Esophagus squamous epithelium (tissue), 5 donors: Measurements from ENCODE around the gene ERC1. TPM values are rescaled to one million over a fixed set of nuclear protein-coding genes. Genes with fewer than 3 reads are reported as not detected.

Experiments used
- DNase-seq: peaks from one replicate; lab custom pipeline; 2025; lab: John Stamatoyannopoulos, UW
- H3K27ac ChIP-seq, 4 donors: fragments of 200-600 bp; sonication (generic); one replicate each; pipeline ENCODE4 v1.5.1; 2016 to 2019; ENCODE audit warnings: mild to moderate bottlenecking in 1 of 4
- H3K27me3 ChIP-seq, 4 donors: fragments of 200-600 bp; sonication (generic); 1 replicate in 3 of 4; 2 replicates in 1 of 4; pipeline versions ENCODE4 v1.5.1 to v1.6.0; 2017 to 2021; ENCODE audit warnings: antibody characterized with exemption in 1 of 4
- H3K36me3 ChIP-seq, 3 donors: fragments of 200-600 bp; sonication (generic); one replicate each; pipeline ENCODE4 v1.5.1; 2016 to 2019
- H3K4me1 ChIP-seq, 3 donors: fragments of 200-600 bp; sonication (generic); one replicate each; pipeline ENCODE4 v1.5.1; 2017 to 2019
- H3K4me3 ChIP-seq, 4 donors: fragments of 200-600 bp; sonication (generic); 1 replicate in 3 of 4; 2 replicates in 1 of 4; pipeline ENCODE4 v1.5.1; 2016 to 2019; ENCODE audit warnings: mild to moderate bottlenecking in 2 of 4, moderate library complexity in 1 of 4
- H3K9me3 ChIP-seq, 3 donors: fragments of 200-600 bp; sonication (generic); one replicate each; pipeline ENCODE4 v1.5.1; 2016 to 2019
- POLR2A ChIP-seq, 4 donors: fragments of 450-650 bp; IDR thresholded peaks; one replicate each; pipeline ENCODE4 v1.6.1; 2017; ENCODE audit warnings: antibody characterized with exemption in 4 of 4, mild to moderate bottlenecking in 4 of 4, moderate library complexity in 3 of 4
- WGBS, 2 donors: methylation state at CpG; one replicate each; pipeline ENCODE4 v1.1.5; 2018; 5-methylcytosine and 5-hydroxymethylcytosine counted together
- intact Hi-C: fragments of 100-400 bp; cut with DNase I; formaldehyde crosslinking; loops from one replicate; pipeline ENCODE4 v1.15.0; 2022
- total RNA-seq, 4 donors: library from RNA; depleted of rRNA; stranded (reverse); fragments of >200 nt; gene quantifications; one replicate each; pipeline ENCODE4 v1.1.0, GENCODE V29; 2016
- TF ChIP-seq, protein P1 (sequence below), 6 experiments: fragments of 450-650 bp in 4 of 6; fragments of 200-600 bp in 2 of 6; sonication (generic) in 2 of 6; IDR thresholded peaks; one replicate each; pipeline ENCODE4 v1.5.1; 2016 to 2019; ENCODE audit warnings: antibody characterized with exemption in 6 of 6, mild to moderate bottlenecking in 4 of 6, moderate library complexity in 4 of 6
- donor health status: DM: yes; HTN: yes; CAD: no.

Gene ERC1
- total RNA-seq, 4 donors from 2014 or later, result 19.0 to 50.7 (median 37.5) TPM

GRCh38 chr12:1162081-1162760, 171.2 kb downstream of the ERC1 start:
- intact Hi-C loops, result no loop called here
- peaks cover 0 to 15% (median 0%) of the 10 kb centered on the region in 3 donors for H3K36me3 ChIP-seq
- H3K27ac ChIP-seq, result no peak overlapping the region
- H3K4me3 ChIP-seq, result no peak overlapping the region
- no peak for DNase-seq
- H3K27me3 ChIP-seq, result no peaks in the 10 kb centered on the region
- H3K4me1 ChIP-seq, result peaks cover 0 to 3% (median 0%) of the 10 kb centered on the region in 3 donors
- TF ChIP-seq POLR2A (IDR thresholded peaks at IDR 0.05), result no peak
- TF ChIP-seq, protein P1, sequence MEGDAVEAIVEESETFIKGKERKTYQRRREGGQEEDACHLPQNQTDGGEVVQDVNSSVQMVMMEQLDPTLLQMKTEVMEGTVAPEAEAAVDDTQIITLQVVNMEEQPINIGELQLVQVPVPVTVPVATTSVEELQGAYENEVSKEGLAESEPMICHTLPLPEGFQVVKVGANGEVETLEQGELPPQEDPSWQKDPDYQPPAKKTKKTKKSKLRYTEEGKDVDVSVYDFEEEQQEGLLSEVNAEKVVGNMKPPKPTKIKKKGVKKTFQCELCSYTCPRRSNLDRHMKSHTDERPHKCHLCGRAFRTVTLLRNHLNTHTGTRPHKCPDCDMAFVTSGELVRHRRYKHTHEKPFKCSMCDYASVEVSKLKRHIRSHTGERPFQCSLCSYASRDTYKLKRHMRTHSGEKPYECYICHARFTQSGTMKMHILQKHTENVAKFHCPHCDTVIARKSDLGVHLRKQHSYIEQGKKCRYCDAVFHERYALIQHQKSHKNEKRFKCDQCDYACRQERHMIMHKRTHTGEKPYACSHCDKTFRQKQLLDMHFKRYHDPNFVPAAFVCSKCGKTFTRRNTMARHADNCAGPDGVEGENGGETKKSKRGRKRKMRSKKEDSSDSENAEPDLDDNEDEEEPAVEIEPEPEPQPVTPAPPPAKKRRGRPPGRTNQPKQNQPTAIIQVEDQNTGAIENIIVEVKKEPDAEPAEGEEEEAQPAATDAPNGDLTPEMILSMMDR (IDR thresholded peaks at IDR 0.05), result no peak
- no peaks in the 10 kb centered on the region for H3K9me3 ChIP-seq
- 69 to 70% methylated on average over 5 of the region's 5 CpGs for WGBS, 2 donors

DNA sequence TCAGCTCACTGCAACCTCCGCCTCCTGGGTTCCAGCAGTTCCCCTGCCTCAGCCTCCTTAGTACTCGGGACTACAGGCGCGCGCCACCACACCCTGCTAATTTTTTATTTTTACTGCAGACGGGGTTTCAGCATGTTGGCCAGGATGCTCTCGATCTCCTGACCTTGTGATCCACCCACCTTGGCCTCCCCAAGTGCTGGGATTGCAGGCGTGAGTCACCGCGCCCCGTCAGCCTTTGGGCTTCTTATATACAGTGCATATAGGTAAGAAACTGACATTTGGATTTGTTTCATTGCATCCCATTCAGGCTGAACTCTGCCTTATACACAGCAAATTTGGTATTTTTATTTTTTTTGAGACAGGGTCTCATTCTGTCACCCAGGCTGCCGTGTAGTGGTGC, 176.8 kb downstream of the ERC1 start:
- H3K4me1 ChIP-seq, result peaks cover 0 to 22% (median 6%) of the 10 kb centered on the region in 3 donors
- H3K4me3 ChIP-seq, result no peak overlapping the region
- no peak for DNase-seq
- H3K27ac ChIP-seq, result no peak overlapping the region
- TF ChIP-seq, protein P1 (IDR thresholded peaks at IDR 0.05), result no peak
- TF ChIP-seq POLR2A (IDR thresholded peaks at IDR 0.05), result no peak
- intact Hi-C loops, result no loop called here
- H3K9me3 ChIP-seq, result no peaks in the 10 kb centered on the region
- WGBS, 2 donors, result 84 to 90% methylated on average over 10 to 12 of the region's 12 CpGs
- H3K27me3 ChIP-seq, result no peaks in the 10 kb centered on the region
- peaks cover 0 to 9% (median 0%) of the 10 kb centered on the region in 3 donors for H3K36me3 ChIP-seq

DNA sequence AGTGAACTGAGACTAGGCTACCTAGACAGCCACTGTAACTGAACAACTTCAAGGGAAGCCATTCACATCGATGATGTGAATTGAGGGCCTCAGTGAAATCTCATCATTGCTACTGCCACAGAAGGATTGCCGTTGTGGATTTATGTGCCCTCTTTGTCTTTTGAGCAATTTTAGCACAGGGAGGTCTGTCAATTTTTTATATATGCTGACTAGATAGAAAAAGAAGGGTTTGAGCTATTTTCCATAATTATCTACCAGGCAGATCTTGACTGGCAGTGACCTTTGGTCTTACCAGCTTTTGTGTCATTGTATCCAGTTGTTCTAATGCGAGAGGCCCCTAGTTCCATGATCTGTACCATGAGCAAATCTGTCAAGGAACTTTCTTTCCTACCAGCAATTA, 179.4 kb downstream of the ERC1 start:
- H3K4me3 ChIP-seq, result no peak overlapping the region

GRCh38 chr12:1171657-1172408, 180.8 kb downstream of the ERC1 start:
- WGBS, 2 donors, result 31 to 43% methylated on average over 6 of the region's 6 CpGs
- no peak overlapping the region for H3K4me3 ChIP-seq
- no peaks in the 10 kb centered on the region for H3K9me3 ChIP-seq
- TF ChIP-seq, protein P1 (IDR thresholded peaks at IDR 0.05), result no peak
- TF ChIP-seq POLR2A (IDR thresholded peaks at IDR 0.05), result no peak
- H3K36me3 ChIP-seq, result peaks cover 0 to 19% (median 0%) of the 10 kb centered on the region in 3 donors
- intact Hi-C loops, result no loop called here
- no peak overlapping the region for H3K27ac ChIP-seq
- DNase-seq, result no peak
- no peaks in the 10 kb centered on the region for H3K27me3 ChIP-seq
- H3K4me1 ChIP-seq, result peaks cover 0 to 37% (median 6%) of the 10 kb centered on the region in 3 donors

More for the DNA sequence above, 179.4 kb downstream of the ERC1 start:
- no peak for DNase-seq
- H3K36me3 ChIP-seq, result peaks cover 0 to 7% (median 0%) of the 10 kb centered on the region in 3 donors
- no peak overlapping the region for H3K27ac ChIP-seq
- peaks cover 0 to 37% (median 6%) of the 10 kb centered on the region in 3 donors for H3K4me1 ChIP-seq
- WGBS, 2 donors, result 96 to 100% methylated on average over 3 of the region's 3 CpGs
- H3K9me3 ChIP-seq, result no peaks in the 10 kb centered on the region
- no peaks in the 10 kb centered on the region for H3K27me3 ChIP-seq
- intact Hi-C loops, result no loop called here
- TF ChIP-seq POLR2A (IDR thresholded peaks at IDR 0.05), result no peak
- TF ChIP-seq, protein P1 (IDR thresholded peaks at IDR 0.05), result no peak
